NB4 (cell line): Measurements from ENCODE around the gene NDUFA3.

Source experiments
- CTCF ChIP-seq: IDR thresholded peaks from one replicate; pipeline ENCODE4 v1.5.1; 2012; ENCODE audit warnings: low read depth, low read length
- POLR2A ChIP-seq: IDR thresholded peaks from 2 replicates; pipeline ENCODE4 v1.6.1; 2011; ENCODE audit warnings: mild to moderate bottlenecking; ENCODE audit not compliant: insufficient read length; ENCODE audit errors: extremely low read depth

GRCh38 chr19:54115109-54116063 lies 12.7 kb downstream of the NDUFA3 start, which contains the start of the genes PRPF31 and TFPT:
- TF ChIP-seq CTCF (no peak), POLR2A (peak; percentile 56)
